ENCODE data around the gene SENP7. TPM values are rescaled to one million over a fixed set of nuclear protein-coding genes. Genes with fewer than 3 reads are reported as not detected.

SENP7 gene
- total RNA-seq, 1 donor from 2014 or later = 26.8 TPM

- H3K9me3 Mint-ChIP-seq = peaks cover 3% of the 10 kb centered on the region
- DNase-seq (ENCODE audit: low read depth, low spot score) = no peak
- no peak overlapping the region for H3K4me3 Mint-ChIP-seq
- no peaks in the 10 kb centered on the region for H3K36me3 Mint-ChIP-seq (ENCODE audit: low read depth)
- no peak overlapping the region for H3K27ac Mint-ChIP-seq (ENCODE audit: unreplicated experiment)
- TF ChIP-seq CTCF (conservative IDR thresholded peaks at IDR 0.05) = no peak
- peaks cover 22% of the 10 kb centered on the region for H3K27me3 Mint-ChIP-seq (ENCODE audit: low read depth)
- no peaks in the 10 kb centered on the region for H3K4me1 Mint-ChIP-seq
Measured at GRCh38 chr3:101533603-101533968, 20.6 kb upstream of the SENP7 start.

GRCh38 chr3:101532783-101533602 lies 20.0 kb upstream of the SENP7 start:
- peaks cover 3% of the 10 kb centered on the region for H3K9me3 Mint-ChIP-seq
- H3K36me3 Mint-ChIP-seq (ENCODE audit: low read depth) = no peaks in the 10 kb centered on the region
- peaks cover 17% of the 10 kb centered on the region for H3K27me3 Mint-ChIP-seq (ENCODE audit: low read depth)
- H3K4me1 Mint-ChIP-seq = no peaks in the 10 kb centered on the region
- TF ChIP-seq CTCF (conservative IDR thresholded peaks at IDR 0.05) = no peak
- no peak overlapping the region for H3K4me3 Mint-ChIP-seq
- no peak for DNase-seq (ENCODE audit: low read depth, low spot score)
- H3K27ac Mint-ChIP-seq (ENCODE audit: unreplicated experiment) = no peak overlapping the region

GRCh38 chr3:101531473-101532086 lies 18.6 kb upstream of the SENP7 start:
- Mint-ChIP-seq H3K36me3 (ENCODE audit: low read depth) (no peaks in the 10 kb centered on the region), H3K27me3 (ENCODE audit: low read depth) (peaks cover 6% of the 10 kb centered on the region), H3K4me3 (no peak overlapping the region), H3K9me3 (peaks cover 3% of the 10 kb centered on the region), H3K4me1 (no peaks in the 10 kb centered on the region), H3K27ac (ENCODE audit: unreplicated experiment) (no peak overlapping the region)
- no peak for DNase-seq (ENCODE audit: low read depth, low spot score)
- TF ChIP-seq CTCF (conservative IDR thresholded peaks at IDR 0.05) = no peak

GRCh38 chr3:101530686-101531047 lies 17.7 kb upstream of the SENP7 start:
- no peak for DNase-seq (ENCODE audit: low read depth, low spot score)
- Mint-ChIP-seq H3K9me3 (peaks cover 3% of the 10 kb centered on the region), H3K27ac (ENCODE audit: unreplicated experiment) (no peak overlapping the region), H3K36me3 (ENCODE audit: low read depth) (no peaks in the 10 kb centered on the region), H3K27me3 (ENCODE audit: low read depth) (peaks cover 3% of the 10 kb centered on the region), H3K4me3 (no peak overlapping the region), H3K4me1 (no peaks in the 10 kb centered on the region)
- no peak for TF ChIP-seq CTCF (conservative IDR thresholded peaks at IDR 0.05)

- Mint-ChIP-seq H3K36me3 (ENCODE audit: low read depth) (no peaks in the 10 kb centered on the region), H3K4me3 (no peak overlapping the region)
- no peak for TF ChIP-seq CTCF (conservative IDR thresholded peaks at IDR 0.05)
Measured at GRCh38 chr3:101529816-101530685, 17.0 kb upstream of the SENP7 start.

More at GRCh38 chr3:101529816-101530685, 17.0 kb upstream of the SENP7 start:
- H3K27ac Mint-ChIP-seq (ENCODE audit: unreplicated experiment) = no peak overlapping the region
- no peak for DNase-seq (ENCODE audit: low read depth, low spot score)
- peaks cover 3% of the 10 kb centered on the region for H3K9me3 Mint-ChIP-seq
- peaks cover 3% of the 10 kb centered on the region for H3K27me3 Mint-ChIP-seq (ENCODE audit: low read depth)
- no peaks in the 10 kb centered on the region for H3K4me1 Mint-ChIP-seq

Data from neural crest cell (in vitro differentiated cells).